ENCODE measurements around the gene NAGLU. TPM values are rescaled to one million over a fixed set of nuclear protein-coding genes. Genes with fewer than 3 reads are reported as not detected.

NAGLU gene
- total and polyA plus RNA-seq, 10 of the 15 experiments (the other 5 are each of a cell fraction or from before 2014, with no cell fraction given), result 0.23 to 27.5 (median 8.9) TPM

GRCh38 chr17:42578282-42578869, 42.3 kb downstream of the NAGLU start (continued):
- TF ChIP-seq CHD4 (IDR thresholded peaks at IDR 0.05) (no peak), CTCF (IDR thresholded peaks at IDR 0.05 in 2 of 3, conservative IDR thresholded peaks at IDR 0.05 in 1 of 3; ENCODE audit: control insufficient read depth in 2 of 3, extremely low read depth in 1 of 3, insufficient read depth in 1 of 3, low read depth in 3 of 3, low read length in 3 of 3) (peak; percentile 85 to 89 (median 85)), ZNF274 (IDR thresholded peaks at IDR 0.05; ENCODE audit: insufficient read depth, insufficient read length) (no peak), GABPA (IDR thresholded peaks at IDR 0.05; ENCODE audit: low read depth) (no peak), ASH2L (IDR thresholded peaks at IDR 0.05; ENCODE audit: borderline replicate concordance, low read depth) (no peak), TBL1XR1 (IDR thresholded peaks at IDR 0.05; ENCODE audit: low read depth, low read length) (no peak)

- ChIA-PET RAD21 (ENCODE audit: unreplicated experiment) (interaction anchor here (0.9 to 5.3 kb wide), 13 partner anchors 12 to 193 kb away, joined by 3 to 152 read pairs (median 19); partner anchors contain the start of genes CCR10, MLX, PLEKHH3 and RAMP2), SMC1A (ENCODE audit: uncharacterized antibody, unreplicated experiment) (interaction anchor here (1.0 to 5.7 kb wide), 14 partner anchors 7 to 182 kb away, joined by 3 to 124 read pairs (median 14); partner anchors contain the start of genes CCR10, PLEKHH3, RAMP2 and RETREG3), POLR2A (interaction anchor here (0.6 to 6.5 kb wide), 6 partner anchors 25 to 103 kb away, joined by 3 to 120 read pairs (median 30); partner anchors contain the start of genes PLEKHH3, RETREG3 and TUBG1), CTCF (interaction anchor here (0.5 to 9.8 kb wide), 18 partner anchors 9 to 759 kb away, joined by 3 to 239 read pairs (median 18); partner anchors contain the start of genes CCR10, MLX, PLEKHH3 and RAMP2)
- no peak overlapping the region for H2AFZ ChIP-seq (ENCODE audit: control insufficient read depth, low read depth, low read length)
- peaks cover 25 to 29% of the 10 kb centered on the region in 2 experiments for H3K36me3 ChIP-seq (ENCODE audit: control insufficient read depth in 2 of 2, insufficient read depth in 2 of 2, low read length in 1 of 2)
- peak overlapping the region; percentile 79; the same call in 1 of the 2 replicates for H3K4me3 ChIP-seq
- H3K79me2 ChIP-seq (ENCODE audit: control insufficient read depth, insufficient read depth, low read length), result peaks cover 17% of the 10 kb centered on the region
- in situ Hi-C loops (cut with MboI) (loop anchor here (10.0 kb wide), 1 partner anchor 185 kb away; the partner anchor contains the start of gene RAMP2), intact Hi-C loops (cut with micrococcal nuclease; ENCODE audit: unreplicated experiment) (loop anchor here (2.0 to 10.0 kb wide), 5 partner anchors 29 to 355 kb away; partner anchors contain the start of genes BECN1, RETREG3, TUBG1 and TUBG2)
- no peaks in the 10 kb centered on the region for H3K9me3 ChIP-seq (replicated peaks; ENCODE audit: control insufficient read depth, insufficient read depth, low read length)
- H3K9ac ChIP-seq (ENCODE audit: control insufficient read depth, insufficient read depth, low read length), result no peak overlapping the region
- ATAC-seq (no peak), DNase-seq (ENCODE audit: low read depth, low spot score) (no peak), FAIRE-seq (no peak)
- H3K4me1 ChIP-seq (ENCODE audit: control insufficient read depth, insufficient read depth, low read length), result peaks cover 16% of the 10 kb centered on the region
- BruUV-seq (replicated peaks), result TSS peak; percentile 35
- H4K20me1 ChIP-seq (ENCODE audit: control insufficient read depth, insufficient read depth), result no peaks in the 10 kb centered on the region
- TF ChIP-seq ZSCAN29 (IDR thresholded peaks at IDR 0.05) (no peak), YY1 (IDR thresholded peaks at IDR 0.05; ENCODE audit: low read depth, low read length) (0 out of 2 replicates have a peak, but pooled peaks have one; percentile 26), CEBPZ (IDR thresholded peaks at IDR 0.05; ENCODE audit: low read depth, low read length) (no peak), POLR2A (IDR thresholded peaks at IDR 0.05; ENCODE audit: low read depth, low read length) (no peak), ZBTB33 (IDR thresholded peaks at IDR 0.05) (no peak), GATAD2B (conservative IDR thresholded peaks at IDR 0.05; ENCODE audit: low read depth) (no peak)
- H3K27ac ChIP-seq (ENCODE audit: control insufficient read depth, insufficient read depth), result peak overlapping the region; percentile 89
- WGBS (ENCODE audit: insufficient coverage, insufficient replicate concordance, low lambda C conversion rate, missing lambda C conversion rate), result 79% methylated on average over 2 of the region's 2 CpGs
- peak overlapping the region; percentile 78 for H3K4me2 ChIP-seq (ENCODE audit: control insufficient read depth, insufficient read depth)
- no peaks in the 10 kb centered on the region for H3K27me3 ChIP-seq (replicated peaks in 1 of 2; ENCODE audit: control insufficient read depth in 2 of 2, insufficient read depth in 2 of 2, low read length in 1 of 2)
Measured at GRCh38 chr17:42579794-42580551, 43.9 kb downstream of the NAGLU start.

Measured in GM12878 (cell line).